Activated CD8-positive, alpha-beta memory T cell treated with anti-CD3 and anti-CD28 coated beads for 36 hours (primary cell): Measurements from ENCODE around the gene ERN1. TPM values are rescaled to one million over a fixed set of nuclear protein-coding genes. Genes with fewer than 3 reads are reported as not detected.

Source experiments
- CTCF ChIA-PET: fragments of 350-600 bp; sonication (Branson Sonifier 250); formaldehyde crosslinking; loops from one replicate; lab custom pipeline; 2021; ENCODE audit warnings: antibody characterized with exemption; lab: Charles Lee
- POLR2A ChIA-PET: fragments of 350-600 bp; sonication (Branson Sonifier 250); formaldehyde crosslinking; loops from one replicate; lab custom pipeline; 2021; ENCODE audit warnings: antibody characterized with exemption; lab: Charles Lee
- total RNA-seq, 2 experiments: library from RNA; stranded (reverse); gene quantifications; one replicate each; pipeline ENCODE4 v1.2.3, GENCODE V29; 2021

ERN1 gene
- total RNA-seq, 2 experiments from 2014 or later = 15.9 to 18.5 TPM

DNA sequence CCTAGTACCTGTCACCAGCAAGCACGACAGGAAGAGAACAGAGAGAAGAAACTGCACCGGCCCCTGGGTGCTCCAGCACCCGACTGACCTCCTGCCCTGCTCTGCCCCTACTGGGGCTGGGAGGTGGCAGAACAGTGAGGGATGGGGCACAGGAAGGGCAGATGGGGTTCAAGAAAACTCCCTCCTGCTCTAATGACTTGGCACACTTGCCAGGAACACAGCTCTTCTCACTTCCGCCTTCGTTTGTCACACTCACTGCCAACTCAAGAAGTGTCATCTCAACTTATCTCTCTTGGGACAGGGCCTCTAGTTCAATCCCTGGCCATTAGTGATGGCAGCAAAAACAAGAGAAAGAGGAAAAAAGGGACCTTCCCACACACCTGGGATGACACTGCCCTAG lies 66.9 kb downstream of the ERN1 start:
- ChIA-PET CTCF (interaction anchor here (0.7 to 4.7 kb wide), 4 partner anchors 34 to 70 kb away, joined by 3 to 20 read pairs (median 12); partner anchors contain the start of gene ERN1), POLR2A (no interaction called here)

DNA sequence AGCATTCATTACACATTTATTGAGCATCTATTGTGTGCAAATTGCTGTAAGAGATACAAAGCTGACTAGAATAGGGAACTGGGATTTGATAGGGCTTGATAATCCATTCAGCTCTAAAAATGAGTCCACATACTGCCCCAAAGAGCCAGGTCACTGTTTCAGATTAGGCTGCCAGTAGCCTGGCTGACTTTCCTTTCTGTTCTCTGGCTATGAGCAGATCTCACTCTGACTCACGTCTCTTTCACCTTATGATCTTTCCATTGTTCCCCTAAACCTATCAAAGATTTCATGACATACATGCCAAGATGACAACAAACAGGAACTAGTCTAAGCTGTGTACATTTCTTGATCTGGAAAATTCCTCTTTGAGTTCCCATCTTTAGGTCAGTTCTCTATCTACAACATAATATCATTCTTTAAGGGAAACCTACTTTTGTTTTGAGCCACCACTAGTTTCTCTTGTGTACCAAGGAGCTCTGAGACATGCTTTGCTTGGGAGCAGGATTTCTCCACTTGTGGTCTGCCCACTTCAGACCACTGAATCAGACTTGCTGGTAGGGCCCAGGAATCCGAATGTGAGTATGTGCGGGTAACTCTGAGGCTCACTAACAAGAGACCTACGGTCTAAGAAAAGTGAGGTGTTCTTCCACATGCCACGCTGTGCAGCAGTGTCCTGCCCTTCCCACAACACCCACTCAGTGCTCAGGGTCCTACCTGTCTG lies 68.6 kb downstream of the ERN1 start:
- CTCF ChIA-PET = interaction anchor here (1.0 to 4.7 kb wide), 9 partner anchors 10 to 441 kb away, joined by 3 to 20 read pairs (median 4); partner anchors contain the start of gene ERN1
- POLR2A ChIA-PET = interaction anchor here (0.9 to 2.3 kb wide), 4 partner anchors 12 to 69 kb away, joined by 3 to 13 read pairs (median 3); partner anchors contain the start of gene ERN1

DNA sequence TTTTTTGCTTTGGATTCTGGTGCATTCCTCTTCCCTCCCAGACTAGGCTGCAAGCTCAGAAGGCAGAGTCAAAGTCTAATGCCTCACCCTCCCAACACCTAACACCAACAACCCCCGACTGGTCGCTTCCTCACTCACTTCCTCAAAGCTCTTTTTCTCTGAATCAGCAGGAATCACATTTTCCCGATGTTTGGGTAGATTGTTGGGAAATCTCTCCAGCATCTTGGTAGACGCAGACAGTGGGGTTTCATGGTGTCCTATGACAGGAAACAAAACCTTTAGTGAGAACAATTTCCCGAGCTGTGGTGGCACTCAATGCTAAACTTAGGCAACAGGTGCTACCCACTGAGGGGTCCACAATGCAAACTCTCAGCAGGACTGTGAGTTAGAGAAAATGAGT lies 69.6 kb downstream of the ERN1 start:
- POLR2A ChIA-PET = interaction anchor here (2.3 kb wide), 1 partner anchor 70 kb away, joined by 13 read pairs; the partner anchor contains the start of gene ERN1

DNA sequence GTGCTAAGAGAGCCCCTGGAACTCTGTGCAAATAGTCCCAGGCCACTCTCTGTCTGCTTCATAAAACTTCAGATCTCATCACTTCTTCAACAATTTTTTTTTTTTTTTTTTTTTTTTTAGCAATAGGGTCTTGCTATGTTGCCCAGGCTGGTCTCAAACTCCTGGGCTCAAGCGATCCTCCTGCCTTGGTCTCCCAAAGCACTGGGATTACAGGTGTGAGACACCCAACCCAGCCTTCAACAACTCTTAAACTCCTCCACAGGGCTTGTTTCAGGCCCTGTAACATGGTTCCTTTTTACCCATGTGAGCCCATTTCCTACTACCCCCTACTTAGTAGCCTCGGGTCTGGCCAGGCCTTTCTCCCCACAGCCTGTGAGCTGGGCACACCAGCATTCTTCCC lies 70.2 kb downstream of the ERN1 start:
- POLR2A ChIA-PET = no interaction called here

More for the DNA sequence above, 69.6 kb downstream of the ERN1 start:
- CTCF ChIA-PET = interaction anchor here (0.9 to 4.7 kb wide), 9 partner anchors 10 to 442 kb away, joined by 3 to 20 read pairs (median 4); partner anchors contain the start of gene ERN1

DNA sequence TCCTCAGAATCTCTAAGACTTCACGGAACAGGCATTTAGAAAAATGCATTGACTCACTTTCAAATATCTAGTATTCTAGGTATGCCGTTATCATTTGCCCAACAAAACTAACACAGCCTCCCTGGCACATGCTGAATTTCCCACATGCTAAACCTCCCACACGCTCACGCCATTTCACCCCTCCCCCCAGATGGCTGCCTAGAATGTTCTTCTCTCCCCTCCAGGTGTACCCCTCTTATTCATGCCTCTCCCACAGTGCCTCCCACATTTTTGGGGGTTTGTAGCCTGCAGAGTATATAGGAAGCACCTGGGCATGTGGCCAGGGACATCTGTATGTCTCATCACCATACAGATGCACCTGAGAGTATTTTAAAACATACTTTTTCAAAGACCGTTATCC lies 71.3 kb downstream of the ERN1 start:
- ChIA-PET CTCF (interaction anchor here (1.9 kb wide), 1 partner anchor 33 kb away, joined by 7 read pairs; no protein-coding TSS in a partner anchor), POLR2A (no interaction called here)

More for the DNA sequence above, 70.2 kb downstream of the ERN1 start:
- CTCF ChIA-PET = interaction anchor here (0.9 to 4.7 kb wide), 6 partner anchors 9 to 74 kb away, joined by 4 to 20 read pairs (median 4); partner anchors contain the start of gene ERN1

DNA sequence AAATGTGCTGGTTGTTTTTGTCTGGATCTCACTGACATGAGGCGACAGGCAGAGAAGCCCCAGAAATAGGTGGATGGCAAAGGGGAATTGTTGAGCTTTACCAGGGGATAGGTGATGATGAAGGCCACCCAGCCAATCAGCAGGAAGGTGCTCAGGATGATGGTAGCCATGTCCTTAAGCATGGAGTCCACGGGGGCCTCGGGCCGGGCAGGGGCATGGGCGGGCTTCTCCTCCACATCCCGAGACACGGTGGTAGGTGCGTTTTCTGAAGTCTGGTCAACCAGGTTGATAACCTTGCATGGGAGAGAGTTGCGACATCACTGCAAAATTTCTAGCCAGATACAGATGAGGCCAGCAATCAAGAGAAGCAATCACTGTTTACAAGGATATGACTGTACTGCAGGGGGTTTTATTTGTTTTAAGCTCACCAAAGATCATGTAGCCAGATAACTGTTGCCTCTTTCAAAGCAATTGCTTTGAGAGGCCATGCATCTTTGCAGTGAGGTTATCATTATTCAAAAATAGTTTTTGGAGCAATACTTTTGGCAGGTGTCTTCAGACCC lies 72.2 kb downstream of the ERN1 start:
- POLR2A ChIA-PET = interaction anchor here (0.6 kb wide), 1 partner anchor 25 kb away, joined by 3 read pairs; no protein-coding TSS in a partner anchor
- CTCF ChIA-PET = interaction anchor here (1.9 kb wide), 1 partner anchor 32 kb away, joined by 7 read pairs; no protein-coding TSS in a partner anchor

DNA sequence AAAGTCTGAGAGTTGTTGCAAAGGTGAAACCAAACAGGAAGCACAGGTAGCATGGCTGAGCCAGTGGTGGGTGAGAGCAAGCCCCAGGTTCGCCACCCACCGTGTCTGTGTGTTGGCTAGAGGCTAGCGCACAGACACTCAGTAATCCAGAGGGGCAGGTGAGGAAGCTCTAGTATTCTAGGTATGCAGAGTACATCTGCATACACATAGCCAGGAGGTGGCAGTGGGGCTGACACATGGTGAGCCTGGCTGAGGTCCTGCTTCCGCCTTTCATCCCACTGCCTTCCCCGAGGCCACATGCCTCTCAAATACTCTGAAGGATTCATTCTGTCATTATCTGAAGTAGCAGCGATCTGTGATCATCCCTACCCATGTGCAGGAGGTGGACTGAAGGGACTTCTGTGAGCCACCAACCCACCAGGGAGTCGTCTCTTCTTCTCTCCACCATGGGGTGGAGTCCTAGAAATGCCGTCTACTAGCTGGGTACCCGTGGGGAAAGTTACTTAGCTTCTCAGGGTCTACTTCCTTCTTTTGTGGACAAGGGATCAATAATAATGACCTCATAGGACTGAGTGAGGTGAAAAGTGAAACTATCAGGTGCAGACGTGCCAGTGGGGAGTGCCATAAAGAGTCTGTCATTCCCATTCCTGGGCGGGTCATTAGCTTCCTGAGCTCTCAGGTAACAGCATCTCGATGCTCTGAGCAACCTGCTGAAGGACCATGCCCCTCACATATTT lies 73.5 kb downstream of the ERN1 start:
- ChIA-PET POLR2A (interaction anchor here (0.7 kb wide), 1 partner anchor 31 kb away, joined by 4 read pairs; no protein-coding TSS in a partner anchor), CTCF (interaction anchor here (0.7 to 1.9 kb wide), 7 partner anchors 27 to 137 kb away, joined by 3 to 7 read pairs (median 3); partner anchors contain the start of gene ERN1)

DNA sequence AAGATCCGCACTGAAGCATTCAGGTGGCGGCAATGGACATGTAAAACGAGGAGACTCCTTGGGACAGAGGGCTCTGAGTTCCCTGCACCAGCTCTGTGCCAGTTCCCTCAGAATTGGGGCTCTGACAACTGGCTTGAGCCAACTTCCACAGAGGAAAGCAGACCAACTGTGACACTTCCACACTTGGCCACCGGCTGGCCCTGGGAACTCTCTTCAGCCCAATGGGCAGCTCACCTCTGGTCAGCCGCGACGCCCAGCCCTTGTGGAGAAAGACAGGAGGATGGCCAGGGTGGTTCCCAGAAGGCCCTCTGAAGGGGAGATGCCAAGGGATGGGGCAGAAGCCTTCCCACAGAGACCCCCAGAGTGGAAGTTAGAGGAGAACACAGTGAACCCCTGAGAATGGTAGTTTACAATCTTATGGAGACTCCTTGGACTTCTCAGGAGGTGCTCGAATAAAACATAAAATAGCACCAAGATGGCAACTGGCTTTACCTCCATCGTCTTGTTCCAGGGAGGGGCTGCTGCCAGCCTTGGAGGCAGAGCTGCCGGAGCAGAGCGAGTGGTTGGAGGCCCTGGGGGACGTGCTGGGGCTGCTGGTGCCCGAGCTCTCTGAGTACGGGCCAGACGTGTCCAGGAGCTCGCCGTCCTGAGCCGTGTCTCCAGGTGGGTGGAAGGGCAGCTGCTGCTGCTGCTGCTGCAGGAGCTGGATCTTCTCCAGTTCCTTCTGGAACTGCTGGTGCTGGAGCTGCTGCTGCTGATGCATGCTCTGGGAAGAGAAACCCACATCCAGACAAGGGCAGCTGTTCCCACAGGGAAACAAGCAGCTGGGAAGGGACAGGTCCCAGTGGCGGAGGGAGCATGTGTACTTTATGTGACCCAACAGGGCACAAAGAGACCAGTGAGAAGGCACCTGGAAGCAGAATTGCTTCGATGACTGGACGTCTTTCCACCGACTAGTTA lies 74.5 kb downstream of the ERN1 start:
- ChIA-PET CTCF (interaction anchor here (0.7 to 1.2 kb wide), 4 partner anchors 26 to 77 kb away, joined by 3 to 4 read pairs (median 4); no protein-coding TSS in a partner anchor), POLR2A (no interaction called here)

DNA sequence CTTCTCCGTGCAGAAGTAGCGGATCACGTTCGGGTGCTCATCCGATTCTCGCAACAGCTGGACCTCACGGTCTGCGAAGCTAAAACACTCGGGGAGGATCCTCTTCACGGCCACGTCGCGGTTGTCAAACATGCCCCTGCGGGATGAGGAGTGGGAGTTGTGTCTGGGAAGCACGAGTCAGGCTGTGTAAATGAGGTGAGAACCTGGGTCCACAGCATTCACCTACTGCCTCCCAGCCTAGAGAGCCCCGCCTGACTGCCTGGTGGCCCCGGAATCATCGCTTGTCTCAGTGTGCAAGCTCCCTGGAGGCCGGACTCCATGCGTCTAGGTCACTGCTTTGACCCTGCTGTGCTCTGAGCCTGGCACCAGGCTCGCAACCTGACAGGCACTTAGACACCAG lies 75.6 kb downstream of the ERN1 start:
- ChIA-PET CTCF (interaction anchor here (0.9 to 2.4 kb wide), 4 partner anchors 25 to 80 kb away, joined by 3 to 11 read pairs (median 4); partner anchors contain the start of gene ERN1), POLR2A (no interaction called here)

DNA sequence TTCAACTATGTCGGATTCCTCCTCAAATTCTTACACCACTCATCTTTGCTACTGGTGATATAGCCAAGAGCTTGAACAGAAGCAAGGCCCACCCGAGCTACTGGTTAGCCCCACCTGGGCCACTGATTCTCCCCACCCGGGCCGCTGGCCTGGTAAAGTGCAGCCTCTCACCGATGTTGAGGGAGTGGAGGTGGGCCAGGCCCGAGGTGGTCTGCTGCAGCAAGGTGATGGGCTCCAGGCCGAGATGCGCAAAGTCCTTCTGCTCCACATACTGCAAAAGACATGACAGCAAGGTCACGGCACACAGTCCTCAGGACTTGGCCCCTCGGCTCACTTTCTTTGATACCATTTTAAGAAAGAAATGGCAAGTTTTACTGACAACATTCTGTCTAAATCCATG lies 76.8 kb downstream of the ERN1 start:
- ChIA-PET CTCF (interaction anchor here (1.5 to 2.4 kb wide), 2 partner anchors 24 to 27 kb away, joined by 3 to 11 read pairs; no protein-coding TSS in a partner anchor), POLR2A (no interaction called here)

DNA sequence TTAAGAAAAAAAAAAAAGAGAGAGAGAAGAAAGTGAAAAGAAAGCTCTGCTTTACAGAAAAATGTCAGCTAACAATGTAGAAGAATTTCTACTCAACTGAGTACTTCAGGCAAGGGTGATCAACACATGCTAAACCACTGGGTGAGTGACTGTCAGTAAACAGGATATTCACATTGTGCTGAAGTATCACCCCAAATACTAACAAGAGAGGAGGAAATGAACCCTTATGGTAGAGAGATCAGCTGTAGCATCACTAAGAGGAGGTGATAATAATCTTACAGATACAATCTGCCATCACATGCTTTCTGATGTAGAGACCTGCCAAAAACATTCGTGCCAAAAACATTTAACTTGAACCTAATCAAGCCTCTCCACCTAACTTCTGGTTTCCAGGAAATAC lies 78.8 kb downstream of the ERN1 start:
- POLR2A ChIA-PET = interaction anchor here (0.9 to 1.1 kb wide), 2 partner anchors 79 to 83 kb away, joined by 3 read pairs; no protein-coding TSS in a partner anchor
- CTCF ChIA-PET = interaction anchor here (0.8 to 2.1 kb wide), 4 partner anchors 9 to 82 kb away, joined by 4 to 9 read pairs (median 6); no protein-coding TSS in a partner anchor

DNA sequence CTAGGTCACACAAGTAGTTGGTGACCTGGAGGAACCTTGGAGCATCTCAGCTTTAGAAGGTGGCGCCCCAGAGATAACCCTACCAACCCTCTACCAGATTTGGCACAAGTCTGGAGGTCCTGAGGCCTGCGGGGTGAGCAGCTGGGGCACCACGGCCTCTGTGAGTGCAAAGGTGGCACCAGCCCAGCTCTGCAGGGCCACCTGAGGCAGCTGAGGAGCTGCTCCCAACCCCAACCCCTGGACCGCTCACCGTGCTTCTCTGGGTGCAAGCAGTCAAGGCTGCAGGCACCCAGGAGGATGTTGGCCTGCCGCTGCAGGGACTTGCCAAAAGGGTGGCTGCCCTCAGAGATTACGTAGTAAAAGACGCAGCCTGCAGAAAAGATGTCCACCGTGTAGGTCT lies 81.1 kb downstream of the ERN1 start:
- CTCF ChIA-PET = no interaction called here
- POLR2A ChIA-PET = interaction anchor here (0.6 kb wide), 1 partner anchor 533 kb away, joined by 3 read pairs; no protein-coding TSS in a partner anchor

DNA sequence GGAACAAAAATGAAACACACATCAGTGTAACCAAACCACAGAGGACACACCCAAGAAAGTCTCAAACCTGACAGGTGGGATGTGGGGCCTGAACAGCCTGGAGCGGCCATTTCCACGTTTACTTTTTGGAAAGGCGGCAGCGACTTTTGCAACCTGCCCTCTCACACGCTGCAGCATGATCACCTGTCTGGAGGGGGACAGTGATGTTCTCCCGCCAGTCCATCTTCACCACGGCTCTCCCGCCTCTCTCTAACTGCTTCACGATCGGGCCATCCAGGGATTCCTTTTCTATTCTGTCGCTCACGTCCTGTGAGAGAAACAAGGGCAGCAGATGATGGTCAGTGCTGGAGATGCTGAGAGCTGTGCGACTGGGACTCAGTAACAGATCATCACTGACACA lies 84.8 kb downstream of the ERN1 start:
- ChIA-PET POLR2A (no interaction called here), CTCF (interaction anchor here (0.6 to 0.8 kb wide), 3 partner anchors 16 to 140 kb away, joined by 3 to 5 read pairs (median 3); no protein-coding TSS in a partner anchor)

DNA sequence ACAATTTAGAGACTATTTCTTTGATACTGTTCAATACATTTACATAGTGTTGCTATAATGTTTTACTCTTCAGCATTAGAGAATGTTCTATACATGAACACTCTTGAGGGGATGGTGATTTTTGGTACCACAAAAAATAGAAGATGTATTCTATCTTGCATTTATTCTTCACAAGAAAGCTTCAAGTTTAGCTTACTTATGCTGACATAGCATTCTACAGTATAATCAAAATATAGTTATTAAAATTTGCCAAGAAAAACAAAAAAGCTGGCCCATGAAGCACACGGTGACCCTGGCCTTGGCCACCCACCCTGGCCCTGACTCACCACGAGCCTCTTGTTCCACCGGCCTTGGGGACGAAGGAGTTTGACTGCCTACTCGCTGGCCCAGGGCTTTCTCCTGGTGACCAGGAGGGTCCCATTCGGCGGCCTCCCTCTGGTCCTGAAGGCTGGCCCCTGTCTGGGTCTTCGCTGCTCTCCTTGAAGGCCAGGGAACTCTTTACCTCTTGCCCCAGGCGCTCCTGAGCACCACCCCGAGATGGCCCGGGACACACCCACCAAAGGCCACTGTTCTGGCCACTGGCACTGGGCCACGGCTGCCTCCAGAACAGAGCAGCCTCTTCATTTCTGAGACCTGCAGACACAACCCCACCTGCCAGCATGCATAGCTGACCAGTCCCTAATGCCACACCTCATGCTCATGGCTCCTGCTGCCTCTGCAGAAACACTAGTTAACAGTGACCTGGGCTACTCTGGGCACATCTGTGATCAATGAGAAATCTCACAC lies 87.1 kb downstream of the ERN1 start:
- POLR2A ChIA-PET = no interaction called here
- CTCF ChIA-PET = interaction anchor here (1.6 to 3.0 kb wide), 3 partner anchors 14 to 96 kb away, joined by 3 to 15 read pairs (median 5); no protein-coding TSS in a partner anchor

DNA sequence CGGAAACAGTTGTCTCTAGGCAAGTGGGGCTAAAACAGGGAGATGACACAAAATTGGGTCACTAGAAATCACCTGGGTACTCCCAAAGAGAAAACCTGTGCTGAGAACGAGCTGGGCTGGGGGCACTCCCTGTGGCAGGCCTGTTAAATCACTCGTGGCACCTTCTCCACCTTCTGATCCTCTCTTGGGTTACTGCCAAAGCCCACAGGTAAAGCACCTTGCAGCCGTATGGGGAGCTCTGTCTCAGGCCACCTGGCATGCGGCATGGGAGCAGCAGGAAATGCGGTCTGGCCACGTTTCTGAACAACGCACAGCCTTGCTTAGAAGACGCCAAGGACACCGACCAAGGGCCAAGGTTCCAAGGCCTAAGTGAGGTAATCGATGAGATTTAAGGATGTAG lies 88.0 kb downstream of the ERN1 start:
- CTCF ChIA-PET = interaction anchor here (1.6 to 3.0 kb wide), 3 partner anchors 13 to 95 kb away, joined by 3 to 15 read pairs (median 5); no protein-coding TSS in a partner anchor
- POLR2A ChIA-PET = no interaction called here

DNA sequence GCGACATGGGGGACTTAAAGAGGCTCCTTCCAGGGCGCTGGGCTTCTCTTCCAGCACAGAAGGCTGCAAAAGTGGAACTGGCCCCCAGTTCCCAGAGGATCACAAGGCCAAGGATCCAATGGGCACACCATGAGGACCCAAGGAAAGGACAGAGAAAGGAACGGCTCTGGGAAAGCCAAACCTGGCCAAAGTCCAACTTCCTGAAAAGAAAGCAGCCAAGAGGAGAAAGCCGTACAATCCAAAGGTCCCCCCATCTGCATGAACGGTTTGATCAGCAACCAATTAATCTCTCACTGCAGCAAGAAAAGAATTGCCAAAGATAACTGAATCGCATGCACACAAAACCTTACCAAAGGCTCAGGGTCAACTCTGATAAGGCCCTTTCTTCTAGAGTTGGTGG lies 89.7 kb downstream of the ERN1 start:
- POLR2A ChIA-PET = no interaction called here
- CTCF ChIA-PET = interaction anchor here (3.0 kb wide), 1 partner anchor 11 kb away, joined by 15 read pairs; no protein-coding TSS in a partner anchor

DNA sequence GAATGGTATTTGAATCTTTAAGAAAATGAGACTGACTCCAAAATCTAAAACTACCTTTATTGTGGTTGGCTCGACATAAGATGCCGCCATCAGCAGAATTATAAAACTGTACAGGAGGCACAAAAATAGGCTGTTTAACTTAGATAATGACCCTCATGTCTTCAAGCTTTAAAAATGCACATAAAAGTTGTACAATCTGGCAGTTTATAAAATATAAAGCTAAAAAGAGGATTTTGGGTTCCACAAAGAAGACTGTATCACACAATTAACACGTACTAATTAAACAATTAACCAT lies 90.9 kb downstream of the ERN1 start:
- CTCF ChIA-PET = no interaction called here
- POLR2A ChIA-PET = no interaction called here
